Measurements from ENCODE around the gene BRWD1. TPM values are rescaled to one million over a fixed set of nuclear protein-coding genes. Genes with fewer than 3 reads are reported as not detected.

Gene BRWD1
- total and polyA plus RNA-seq, 2 experiments from 2014 or later, result 35.2 to 75.5 TPM

- Mint-ChIP-seq H3K4me1 (no peaks in the 10 kb centered on the region), H3K36me3 (ENCODE audit: low read depth) (peaks cover 50% of the 10 kb centered on the region), H3K4me3 (no peak overlapping the region), H3K27ac (no peak overlapping the region), H3K9me3 (no peaks in the 10 kb centered on the region), H3K27me3 (ENCODE audit: insufficient read depth, low read depth, poor library complexity) (no peaks in the 10 kb centered on the region)
- H4K20me1 ChIP-seq (replicated peaks; ENCODE audit: insufficient read depth), result no peaks in the 10 kb centered on the region; the same call in 1 of the 2 replicates
- H3K79me2 ChIP-seq (replicated peaks; ENCODE audit: insufficient read depth), result peaks cover 9% of the 10 kb centered on the region
- no peak for ATAC-seq
- no peaks in the 10 kb centered on the region for H3K27me3 ChIP-seq (ENCODE audit: insufficient read depth)
- no peak for DNase-seq (ENCODE audit: low spot score)
- H3K4me1 ChIP-seq (ENCODE audit: insufficient read depth), result no peaks in the 10 kb centered on the region
- H3K27ac ChIP-seq (ENCODE audit: low read depth), result no peak overlapping the region
- no peaks in the 10 kb centered on the region for H3F3A ChIP-seq (replicated peaks; ENCODE audit: low read depth)
- TF ChIP-seq, protein P1, sequence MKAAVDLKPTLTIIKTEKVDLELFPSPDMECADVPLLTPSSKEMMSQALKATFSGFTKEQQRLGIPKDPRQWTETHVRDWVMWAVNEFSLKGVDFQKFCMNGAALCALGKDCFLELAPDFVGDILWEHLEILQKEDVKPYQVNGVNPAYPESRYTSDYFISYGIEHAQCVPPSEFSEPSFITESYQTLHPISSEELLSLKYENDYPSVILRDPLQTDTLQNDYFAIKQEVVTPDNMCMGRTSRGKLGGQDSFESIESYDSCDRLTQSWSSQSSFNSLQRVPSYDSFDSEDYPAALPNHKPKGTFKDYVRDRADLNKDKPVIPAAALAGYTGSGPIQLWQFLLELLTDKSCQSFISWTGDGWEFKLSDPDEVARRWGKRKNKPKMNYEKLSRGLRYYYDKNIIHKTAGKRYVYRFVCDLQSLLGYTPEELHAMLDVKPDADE (IDR thresholded peaks at IDR 0.05), result no peak
- TF ChIP-seq STAT1 (IDR thresholded peaks at IDR 0.05; ENCODE audit: unreplicated experiment), result no peak
- TF ChIP-seq CREB1 (CRISPR knock-in tag; IDR thresholded peaks at IDR 0.05; ENCODE audit: low read depth), result no peak
- TF ChIP-seq ZNF331 (CRISPR knock-in tag; IDR thresholded peaks at IDR 0.05; ENCODE audit: low read depth), result no peak
- no peak for TF ChIP-seq ZNF114 (CRISPR knock-in tag; IDR thresholded peaks at IDR 0.05)
- no peak for TF ChIP-seq POLR2AphosphoS5 (IDR thresholded peaks at IDR 0.05; ENCODE audit: low read depth)
- TF ChIP-seq, protein P2, sequence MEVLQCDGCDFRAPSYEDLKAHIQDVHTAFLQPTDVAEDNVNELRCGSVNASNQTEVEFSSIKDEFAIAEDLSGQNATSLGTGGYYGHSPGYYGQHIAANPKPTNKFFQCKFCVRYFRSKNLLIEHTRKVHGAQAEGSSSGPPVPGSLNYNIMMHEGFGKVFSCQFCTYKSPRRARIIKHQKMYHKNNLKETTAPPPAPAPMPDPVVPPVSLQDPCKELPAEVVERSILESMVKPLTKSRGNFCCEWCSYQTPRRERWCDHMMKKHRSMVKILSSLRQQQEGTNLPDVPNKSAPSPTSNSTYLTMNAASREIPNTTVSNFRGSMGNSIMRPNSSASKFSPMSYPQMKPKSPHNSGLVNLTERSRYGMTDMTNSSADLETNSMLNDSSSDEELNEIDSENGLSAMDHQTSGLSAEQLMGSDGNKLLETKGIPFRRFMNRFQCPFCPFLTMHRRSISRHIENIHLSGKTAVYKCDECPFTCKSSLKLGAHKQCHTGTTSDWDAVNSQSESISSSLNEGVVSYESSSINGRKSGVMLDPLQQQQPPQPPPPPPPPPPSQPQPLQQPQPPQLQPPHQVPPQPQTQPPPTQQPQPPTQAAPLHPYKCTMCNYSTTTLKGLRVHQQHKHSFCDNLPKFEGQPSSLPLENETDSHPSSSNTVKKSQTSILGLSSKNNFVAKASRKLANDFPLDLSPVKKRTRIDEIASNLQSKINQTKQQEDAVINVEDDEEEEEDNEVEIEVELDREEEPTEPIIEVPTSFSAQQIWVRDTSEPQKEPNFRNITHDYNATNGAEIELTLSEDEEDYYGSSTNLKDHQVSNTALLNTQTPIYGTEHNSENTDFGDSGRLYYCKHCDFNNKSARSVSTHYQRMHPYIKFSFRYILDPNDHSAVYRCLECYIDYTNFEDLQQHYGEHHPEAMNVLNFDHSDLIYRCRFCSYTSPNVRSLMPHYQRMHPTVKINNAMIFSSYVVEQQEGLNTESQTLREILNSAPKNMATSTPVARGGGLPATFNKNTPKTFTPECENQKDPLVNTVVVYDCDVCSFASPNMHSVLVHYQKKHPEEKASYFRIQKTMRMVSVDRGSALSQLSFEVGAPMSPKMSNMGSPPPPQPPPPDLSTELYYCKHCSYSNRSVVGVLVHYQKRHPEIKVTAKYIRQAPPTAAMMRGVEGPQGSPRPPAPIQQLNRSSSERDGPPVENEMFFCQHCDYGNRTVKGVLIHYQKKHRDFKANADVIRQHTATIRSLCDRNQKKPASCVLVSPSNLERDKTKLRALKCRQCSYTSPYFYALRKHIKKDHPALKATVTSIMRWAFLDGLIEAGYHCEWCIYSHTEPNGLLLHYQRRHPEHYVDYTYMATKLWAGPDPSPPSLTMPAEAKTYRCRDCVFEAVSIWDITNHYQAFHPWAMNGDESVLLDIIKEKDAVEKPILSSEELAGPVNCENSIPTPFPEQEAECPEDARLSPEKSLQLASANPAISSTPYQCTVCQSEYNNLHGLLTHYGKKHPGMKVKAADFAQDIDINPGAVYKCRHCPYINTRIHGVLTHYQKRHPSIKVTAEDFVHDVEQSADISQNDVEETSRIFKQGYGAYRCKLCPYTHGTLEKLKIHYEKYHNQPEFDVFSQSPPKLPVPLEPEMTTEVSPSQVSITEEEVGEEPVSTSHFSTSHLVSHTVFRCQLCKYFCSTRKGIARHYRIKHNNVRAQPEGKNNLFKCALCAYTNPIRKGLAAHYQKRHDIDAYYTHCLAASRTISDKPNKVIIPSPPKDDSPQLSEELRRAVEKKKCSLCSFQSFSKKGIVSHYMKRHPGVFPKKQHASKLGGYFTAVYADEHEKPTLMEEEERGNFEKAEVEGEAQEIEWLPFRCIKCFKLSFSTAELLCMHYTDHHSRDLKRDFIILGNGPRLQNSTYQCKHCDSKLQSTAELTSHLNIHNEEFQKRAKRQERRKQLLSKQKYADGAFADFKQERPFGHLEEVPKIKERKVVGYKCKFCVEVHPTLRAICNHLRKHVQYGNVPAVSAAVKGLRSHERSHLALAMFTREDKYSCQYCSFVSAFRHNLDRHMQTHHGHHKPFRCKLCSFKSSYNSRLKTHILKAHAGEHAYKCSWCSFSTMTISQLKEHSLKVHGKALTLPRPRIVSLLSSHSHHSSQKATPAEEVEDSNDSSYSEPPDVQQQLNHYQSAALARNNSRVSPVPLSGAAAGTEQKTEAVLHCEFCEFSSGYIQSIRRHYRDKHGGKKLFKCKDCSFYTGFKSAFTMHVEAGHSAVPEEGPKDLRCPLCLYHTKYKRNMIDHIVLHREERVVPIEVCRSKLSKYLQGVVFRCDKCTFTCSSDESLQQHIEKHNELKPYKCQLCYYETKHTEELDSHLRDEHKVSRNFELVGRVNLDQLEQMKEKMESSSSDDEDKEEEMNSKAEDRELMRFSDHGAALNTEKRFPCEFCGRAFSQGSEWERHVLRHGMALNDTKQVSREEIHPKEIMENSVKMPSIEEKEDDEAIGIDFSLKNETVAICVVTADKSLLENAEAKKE (CRISPR knock-in tag; IDR thresholded peaks at IDR 0.05), result no peak
- no peak for TF ChIP-seq EZH2 (IDR thresholded peaks at IDR 0.05; ENCODE audit: low read depth, unreplicated experiment)
- no peak for TF ChIP-seq REST (IDR thresholded peaks at IDR 0.05; ENCODE audit: unreplicated experiment)
- no peak for TF ChIP-seq EZH2phosphoT487 (IDR thresholded peaks at IDR 0.05; ENCODE audit: unreplicated experiment)
- TF ChIP-seq NANOG (IDR thresholded peaks at IDR 0.05; ENCODE audit: borderline replicate concordance), result no peak
- no peak for TF ChIP-seq JUNB (IDR thresholded peaks at IDR 0.05; ENCODE audit: unreplicated experiment)
- TF ChIP-seq, protein P3, sequence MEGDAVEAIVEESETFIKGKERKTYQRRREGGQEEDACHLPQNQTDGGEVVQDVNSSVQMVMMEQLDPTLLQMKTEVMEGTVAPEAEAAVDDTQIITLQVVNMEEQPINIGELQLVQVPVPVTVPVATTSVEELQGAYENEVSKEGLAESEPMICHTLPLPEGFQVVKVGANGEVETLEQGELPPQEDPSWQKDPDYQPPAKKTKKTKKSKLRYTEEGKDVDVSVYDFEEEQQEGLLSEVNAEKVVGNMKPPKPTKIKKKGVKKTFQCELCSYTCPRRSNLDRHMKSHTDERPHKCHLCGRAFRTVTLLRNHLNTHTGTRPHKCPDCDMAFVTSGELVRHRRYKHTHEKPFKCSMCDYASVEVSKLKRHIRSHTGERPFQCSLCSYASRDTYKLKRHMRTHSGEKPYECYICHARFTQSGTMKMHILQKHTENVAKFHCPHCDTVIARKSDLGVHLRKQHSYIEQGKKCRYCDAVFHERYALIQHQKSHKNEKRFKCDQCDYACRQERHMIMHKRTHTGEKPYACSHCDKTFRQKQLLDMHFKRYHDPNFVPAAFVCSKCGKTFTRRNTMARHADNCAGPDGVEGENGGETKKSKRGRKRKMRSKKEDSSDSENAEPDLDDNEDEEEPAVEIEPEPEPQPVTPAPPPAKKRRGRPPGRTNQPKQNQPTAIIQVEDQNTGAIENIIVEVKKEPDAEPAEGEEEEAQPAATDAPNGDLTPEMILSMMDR (conservative IDR thresholded peaks at IDR 0.05; ENCODE audit: low read depth in 2 of 2), result no peak
- H2AFZ ChIP-seq, result no peak overlapping the region
- H3K36me3 ChIP-seq (ENCODE audit: insufficient read depth), result peaks cover 19% of the 10 kb centered on the region; the same call in 1 of the 2 replicates
- no peaks in the 10 kb centered on the region for H3K9me2 ChIP-seq (ENCODE audit: insufficient read depth)
- no peak overlapping the region for H3K4me3 ChIP-seq
- no peak overlapping the region for H3K4me2 ChIP-seq
These were observed 80.6 kb downstream of the BRWD1 start for GRCh38 chr21:39232861-39233291.

All from GM23338 (cell line).